Upper lobe of left lung (tissue), 6 donors: ENCODE results near the gene KIAA0586. TPM values are rescaled to one million over a fixed set of nuclear protein-coding genes. Genes with fewer than 3 reads are reported as not detected.

ENCODE experiments used
- ATAC-seq, 2 donors: fragments of 200-7000 bp; cut with Tn5 transposase; one replicate each; pipeline ENCODE4 v1.9.1; 2022; ENCODE audit warnings: mild to moderate bottlenecking in 2 of 2, moderate library complexity in 2 of 2; ENCODE audit not compliant: low FRiP score in 2 of 2
- DNase-seq, 2 donors: peaks; one replicate each; pipeline ENCODE4 v3.0.0-alpha.2; 2019 to 2020
- H3K27ac ChIP-seq, 4 donors: fragments of 200-600 bp; sonication (generic); one replicate each; pipeline ENCODE4 v1.5.1; 2016 to 2019
- H3K27me3 ChIP-seq, 4 donors: fragments of 200-600 bp; sonication (generic); one replicate each; pipeline ENCODE4 v1.5.1; 2017 to 2019
- H3K36me3 ChIP-seq, 4 donors: fragments of 200-600 bp; sonication (generic); one replicate each; pipeline ENCODE4 v1.5.1; 2016 to 2019
- H3K4me1 ChIP-seq, 4 donors: fragments of 200-600 bp; sonication (generic); one replicate each; pipeline ENCODE4 v1.5.1; 2018 to 2019
- H3K4me3 ChIP-seq, 4 donors: fragments of 200-600 bp; sonication (generic); one replicate each; pipeline ENCODE4 v1.5.1; 2017 to 2019; ENCODE audit warnings: mild to moderate bottlenecking in 2 of 4, moderate library complexity in 1 of 4
- H3K9me3 ChIP-seq, 4 donors: fragments of 200-600 bp; sonication (generic); one replicate each; pipeline ENCODE4 v1.5.1; 2018 to 2019
- EP300 ChIP-seq, 4 donors: sonication (generic); formaldehyde crosslinking; IDR thresholded peaks; one replicate each; pipeline ENCODE4 v1.5.1; 2017; ENCODE audit warnings: antibody characterized with exemption in 4 of 4, control low read depth in 2 of 4
- POLR2A ChIP-seq, 4 donors: fragments of 450-650 bp; IDR thresholded peaks; one replicate each; pipeline ENCODE4 v1.5.1; 2016 to 2017; ENCODE audit warnings: antibody characterized with exemption in 4 of 4, mild to moderate bottlenecking in 2 of 4
- POLR2AphosphoS5 ChIP-seq, 2 donors: sonication (generic); formaldehyde crosslinking; IDR thresholded peaks; one replicate each; pipeline ENCODE4 v1.5.1; 2017; ENCODE audit warnings: antibody characterized with exemption in 2 of 2
- WGBS, 2 donors: methylation state at CpG; one replicate each; pipeline ENCODE4 v1.1.5; 2017 to 2018; 5-methylcytosine and 5-hydroxymethylcytosine counted together
- total RNA-seq, 6 donors: library from RNA; depleted of rRNA in 4 of 6; stranded (reverse); fragments of >200 nt in 4 of 6; gene quantifications; one replicate each; pipeline versions ENCODE4 v1.1.0 to v1.2.1, GENCODE V29; 2016 to 2021
- TF ChIP-seq, protein P1 (sequence below), 6 experiments: fragments of 450-650 bp in 4 of 6; fragments of 200-600 bp in 2 of 6; sonication (generic) in 2 of 6; IDR thresholded peaks; one replicate each; pipeline ENCODE4 v1.5.1; 2016 to 2019; ENCODE audit warnings: antibody characterized with exemption in 6 of 6
- donor health status: DM: no; HTN: no; CAD: no; lungs with moderate emphysema.
- donor health status: DM: no; HTN: yes; CAD: no; lungs with severe emphysema.

Gene KIAA0586
- total RNA-seq, 6 donors from 2014 or later, result 9.2 to 29.3 (median 12.2) TPM

DNA sequence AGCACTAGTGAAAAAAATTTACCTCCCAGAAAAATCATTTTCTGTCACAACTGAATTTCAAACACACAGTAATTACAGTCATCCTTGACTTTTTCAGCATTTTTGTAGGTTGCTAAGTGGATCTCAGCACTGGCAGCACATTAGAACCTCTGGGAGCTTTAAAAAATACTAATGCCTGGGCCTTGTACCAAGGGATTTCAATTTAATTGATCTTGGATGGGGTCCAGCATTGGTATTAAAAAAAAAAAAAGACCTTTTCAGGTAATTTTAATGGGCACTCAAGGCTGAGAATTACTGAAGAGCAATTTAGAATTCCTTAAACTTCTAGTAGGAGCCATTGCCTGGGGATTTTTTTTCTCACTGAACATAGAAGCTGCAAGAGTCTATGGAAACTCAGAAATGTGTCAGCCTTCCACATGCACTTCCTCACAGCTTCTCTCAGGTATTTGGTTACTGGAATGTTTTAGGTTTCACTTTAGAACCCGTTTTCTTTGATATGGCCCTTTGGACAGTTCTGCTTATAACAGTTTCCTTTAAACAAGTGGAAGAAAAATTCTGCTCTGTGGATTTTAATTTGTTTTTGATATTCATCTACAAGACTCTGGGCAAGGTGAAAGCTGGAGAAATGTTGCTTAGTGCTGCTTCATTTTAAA lies 121.7 kb downstream of the KIAA0586 start:
- no peaks in the 10 kb centered on the region for H3K4me1 ChIP-seq

GRCh38 chr14:58553959-58554358 lies 126.4 kb downstream of the KIAA0586 start:
- H3K4me1 ChIP-seq, result no peaks in the 10 kb centered on the region
- TF ChIP-seq, protein P1, sequence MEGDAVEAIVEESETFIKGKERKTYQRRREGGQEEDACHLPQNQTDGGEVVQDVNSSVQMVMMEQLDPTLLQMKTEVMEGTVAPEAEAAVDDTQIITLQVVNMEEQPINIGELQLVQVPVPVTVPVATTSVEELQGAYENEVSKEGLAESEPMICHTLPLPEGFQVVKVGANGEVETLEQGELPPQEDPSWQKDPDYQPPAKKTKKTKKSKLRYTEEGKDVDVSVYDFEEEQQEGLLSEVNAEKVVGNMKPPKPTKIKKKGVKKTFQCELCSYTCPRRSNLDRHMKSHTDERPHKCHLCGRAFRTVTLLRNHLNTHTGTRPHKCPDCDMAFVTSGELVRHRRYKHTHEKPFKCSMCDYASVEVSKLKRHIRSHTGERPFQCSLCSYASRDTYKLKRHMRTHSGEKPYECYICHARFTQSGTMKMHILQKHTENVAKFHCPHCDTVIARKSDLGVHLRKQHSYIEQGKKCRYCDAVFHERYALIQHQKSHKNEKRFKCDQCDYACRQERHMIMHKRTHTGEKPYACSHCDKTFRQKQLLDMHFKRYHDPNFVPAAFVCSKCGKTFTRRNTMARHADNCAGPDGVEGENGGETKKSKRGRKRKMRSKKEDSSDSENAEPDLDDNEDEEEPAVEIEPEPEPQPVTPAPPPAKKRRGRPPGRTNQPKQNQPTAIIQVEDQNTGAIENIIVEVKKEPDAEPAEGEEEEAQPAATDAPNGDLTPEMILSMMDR (IDR thresholded peaks at IDR 0.05), result no peak
- TF ChIP-seq EP300 (IDR thresholded peaks at IDR 0.05), result no peak
- no peak for TF ChIP-seq POLR2A (IDR thresholded peaks at IDR 0.05)
- TF ChIP-seq POLR2AphosphoS5 (IDR thresholded peaks at IDR 0.05), result no peak
- DNase-seq (no peak), ATAC-seq (no peak)
- no peak overlapping the region for H3K27ac ChIP-seq
- no peaks in the 10 kb centered on the region for H3K36me3 ChIP-seq
- WGBS, 2 donors, result 95 to 100% methylated on average over 3 of the region's 3 CpGs
- H3K4me3 ChIP-seq, result no peak overlapping the region
- H3K27me3 ChIP-seq, result no peaks in the 10 kb centered on the region
- H3K9me3 ChIP-seq, result no peaks in the 10 kb centered on the region

More for the DNA sequence above, 121.7 kb downstream of the KIAA0586 start:
- ATAC-seq, result no peak
- Histone ChIP-seq H3K9me3 (no peaks in the 10 kb centered on the region), H3K27ac (no peak overlapping the region), H3K4me3 (no peak overlapping the region), H3K36me3 (no peaks in the 10 kb centered on the region), H3K27me3 (no peaks in the 10 kb centered on the region)
- DNase-seq, result no peak
- TF ChIP-seq POLR2A (IDR thresholded peaks at IDR 0.05) (no peak), POLR2AphosphoS5 (IDR thresholded peaks at IDR 0.05) (no peak), EP300 (IDR thresholded peaks at IDR 0.05) (no peak)
- TF ChIP-seq, protein P1 (IDR thresholded peaks at IDR 0.05), result no peak
- WGBS, 2 donors, result 50 to 63% methylated on average over 1 of the region's 1 CpG

GRCh38 chr14:58555647-58556046 lies 128.1 kb downstream of the KIAA0586 start:
- TF ChIP-seq POLR2A (IDR thresholded peaks at IDR 0.05) (no peak), POLR2AphosphoS5 (IDR thresholded peaks at IDR 0.05) (no peak), EP300 (IDR thresholded peaks at IDR 0.05) (no peak)
- TF ChIP-seq, protein P1 (IDR thresholded peaks at IDR 0.05), result no peak
- Histone ChIP-seq H3K36me3 (no peaks in the 10 kb centered on the region), H3K27ac (no peak overlapping the region), H3K27me3 (no peaks in the 10 kb centered on the region), H3K4me1 (peaks cover 0 to 6% (median 0%) of the 10 kb centered on the region in 4 donors), H3K9me3 (no peaks in the 10 kb centered on the region), H3K4me3 (no peak overlapping the region)
- no peak for DNase-seq
- no peak for ATAC-seq

GRCh38 chr14:58557242-58557641 lies 129.7 kb downstream of the KIAA0586 start:
- no peak for TF ChIP-seq EP300 (IDR thresholded peaks at IDR 0.05)
- no peak for TF ChIP-seq POLR2AphosphoS5 (IDR thresholded peaks at IDR 0.05)
- TF ChIP-seq, protein P1 (IDR thresholded peaks at IDR 0.05), result no peak
- no peak for TF ChIP-seq POLR2A (IDR thresholded peaks at IDR 0.05)

DNA sequence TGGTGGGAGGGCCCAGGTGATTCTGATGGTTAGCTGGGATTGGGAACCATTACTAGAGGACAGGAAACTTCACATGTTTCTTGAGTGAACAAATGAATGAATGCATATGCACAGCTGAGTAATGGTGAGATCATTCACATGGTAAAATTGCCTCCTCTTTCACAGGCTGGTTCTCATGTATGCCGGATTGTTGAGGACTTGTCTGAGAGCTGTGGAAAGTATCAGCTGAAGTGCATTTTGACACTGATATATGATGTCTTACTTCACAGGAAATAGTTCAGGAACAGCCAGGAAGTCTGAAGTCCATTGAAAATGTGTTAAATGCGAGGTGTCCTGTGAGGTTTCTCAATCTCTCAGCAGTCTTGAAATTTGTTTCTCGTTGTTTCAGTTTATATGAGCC lies 132.7 kb downstream of the KIAA0586 start:
- TF ChIP-seq POLR2A (IDR thresholded peaks at IDR 0.05) (no peak), POLR2AphosphoS5 (IDR thresholded peaks at IDR 0.05) (no peak), EP300 (IDR thresholded peaks at IDR 0.05) (no peak)
- TF ChIP-seq, protein P1 (IDR thresholded peaks at IDR 0.05), result no peak
- Histone ChIP-seq H3K27ac (no peak overlapping the region), H3K9me3 (no peaks in the 10 kb centered on the region), H3K36me3 (no peaks in the 10 kb centered on the region), H3K27me3 (no peaks in the 10 kb centered on the region), H3K4me1 (peaks cover 0 to 7% (median 1%) of the 10 kb centered on the region in 4 donors), H3K4me3 (no peak overlapping the region)
- no peak for ATAC-seq
- no peak for DNase-seq
- 13 to 26% methylated on average over 3 of the region's 3 CpGs for WGBS, 2 donors

More at GRCh38 chr14:58557242-58557641, 129.7 kb downstream of the KIAA0586 start:
- no peaks in the 10 kb centered on the region for H3K27me3 ChIP-seq
- ATAC-seq (no peak), DNase-seq (no peak)
- H3K9me3 ChIP-seq, result no peaks in the 10 kb centered on the region
- no peak overlapping the region for H3K4me3 ChIP-seq
- no peaks in the 10 kb centered on the region for H3K36me3 ChIP-seq
- 91 to 94% methylated on average over 4 of the region's 4 CpGs for WGBS, 2 donors
- H3K27ac ChIP-seq, result no peak overlapping the region
- H3K4me1 ChIP-seq, result peaks cover 0 to 7% (median 1%) of the 10 kb centered on the region in 4 donors
